Left ventricle myocardium superior (tissue), 1 donor: Measurements from ENCODE around the gene GALNTL6. TPM values are rescaled to one million over a fixed set of nuclear protein-coding genes. Genes with fewer than 3 reads are reported as not detected.
"Not testable (repeated sequence)": the region's sequence is repeated elsewhere in the genome, so short reads cannot be mapped to it uniquely, and the experiment has no call there.

ENCODE experiments used
- ATAC-seq: fragments of 200-7000 bp; cut with Tn5 transposase; one replicate; pipeline ENCODE4 v1.9.1; 2020; ENCODE audit warnings: mild to moderate bottlenecking, moderate library complexity
- DNase-seq: peaks from one replicate; pipeline ENCODE4 v3.0.0-alpha.2; 2020
- intact Hi-C: fragments of 100-400 bp; cut with micrococcal nuclease; formaldehyde crosslinking; loops from one replicate; pipeline ENCODE4 v1.11.0; 2022
- total RNA-seq: library from RNA; stranded (reverse); fragmentation: NEBNext Ultra II Directional; extraction: Animal tissue kit (Norgen Biotek cat#: 25700); gene quantifications from one replicate; pipeline ENCODE4 v1.2.1, GENCODE V29; 2021
- donor health status: DM: no; HTN: yes; CAD: no; lungs with severe emphysema.

The GALNTL6 gene
- total RNA-seq, 1 donor from 2014 or later = not detected

GRCh38 chr4:172975651-172976229, 1162.5 kb downstream of the GALNTL6 start:
- ATAC-seq (no peak), DNase-seq (no peak)
- intact Hi-C loops = no loop called here

- DNase-seq, ATAC-seq, intact Hi-C loops: not testable (repeated sequence)
Measured at GRCh38 chr4:172977491-172978041, 1164.4 kb downstream of the GALNTL6 start.

- intact Hi-C loops = no loop called here
- DNase-seq (no peak), ATAC-seq (no peak)
Measured at GRCh38 chr4:172978848-172979247, 1165.6 kb downstream of the GALNTL6 start.

GRCh38 chr4:172979332-172979731, 1166.1 kb downstream of the GALNTL6 start:
- intact Hi-C loops = no loop called here
- ATAC-seq (no peak), DNase-seq (no peak)

GRCh38 chr4:172980219-172980618, 1167.0 kb downstream of the GALNTL6 start:
- intact Hi-C loops = no loop called here
- DNase-seq = no peak
- no peak for ATAC-seq

GRCh38 chr4:172982151-172982590, 1169.0 kb downstream of the GALNTL6 start:
- no peak for DNase-seq
- ATAC-seq = no peak
- intact Hi-C loops = no loop called here

GRCh38 chr4:172983014-172983413, 1169.8 kb downstream of the GALNTL6 start:
- no peak for ATAC-seq
- intact Hi-C loops = no loop called here
- DNase-seq = no peak

GRCh38 chr4:172983631-172984030, 1170.4 kb downstream of the GALNTL6 start:
- DNase-seq (no peak), ATAC-seq (no peak)
- intact Hi-C loops = no loop called here

GRCh38 chr4:172985552-172985951, 1172.3 kb downstream of the GALNTL6 start:
- ATAC-seq (no peak), DNase-seq (no peak)
- intact Hi-C loops = no loop called here

- no peak for ATAC-seq
- DNase-seq = no peak
- intact Hi-C loops = no loop called here
Measured at GRCh38 chr4:172986114-172986513, 1172.9 kb downstream of the GALNTL6 start.

GRCh38 chr4:172989984-172990820, 1177.0 kb downstream of the GALNTL6 start:
- intact Hi-C loops = no loop called here
- no peak for DNase-seq
- ATAC-seq = no peak

GRCh38 chr4:172992648-172993378, 1179.6 kb downstream of the GALNTL6 start:
- ATAC-seq (no peak), DNase-seq (no peak)
- intact Hi-C loops = no loop called here

- ATAC-seq (no peak), DNase-seq (no peak)
- intact Hi-C loops = no loop called here
Measured at GRCh38 chr4:172995161-172995560, 1182.0 kb downstream of the GALNTL6 start.

- intact Hi-C loops = no loop called here
- DNase-seq = no peak
- no peak for ATAC-seq
Measured at GRCh38 chr4:172995704-172996103, 1182.5 kb downstream of the GALNTL6 start.

GRCh38 chr4:172996571-172997216, 1183.5 kb downstream of the GALNTL6 start:
- ATAC-seq = no peak
- intact Hi-C loops = no loop called here
- no peak for DNase-seq

GRCh38 chr4:172997217-172997609, 1184.0 kb downstream of the GALNTL6 start:
- DNase-seq = no peak
- ATAC-seq = no peak
- intact Hi-C loops = no loop called here

GRCh38 chr4:172997856-172998255, 1184.7 kb downstream of the GALNTL6 start:
- DNase-seq (no peak), ATAC-seq (no peak)
- intact Hi-C loops = no loop called here

GRCh38 chr4:172998527-172999469, 1185.6 kb downstream of the GALNTL6 start:
- intact Hi-C loops = no loop called here
- DNase-seq (no peak), ATAC-seq (peak; percentile 29)
